ENCODE data around the gene C2orf81. TPM values are rescaled to one million over a fixed set of nuclear protein-coding genes. Genes with fewer than 3 reads are reported as not detected.

The C2orf81 gene
- total and polyA plus RNA-seq, 8 donors: 0.87 to 6.5 (median 2.0) TPM

DNA sequence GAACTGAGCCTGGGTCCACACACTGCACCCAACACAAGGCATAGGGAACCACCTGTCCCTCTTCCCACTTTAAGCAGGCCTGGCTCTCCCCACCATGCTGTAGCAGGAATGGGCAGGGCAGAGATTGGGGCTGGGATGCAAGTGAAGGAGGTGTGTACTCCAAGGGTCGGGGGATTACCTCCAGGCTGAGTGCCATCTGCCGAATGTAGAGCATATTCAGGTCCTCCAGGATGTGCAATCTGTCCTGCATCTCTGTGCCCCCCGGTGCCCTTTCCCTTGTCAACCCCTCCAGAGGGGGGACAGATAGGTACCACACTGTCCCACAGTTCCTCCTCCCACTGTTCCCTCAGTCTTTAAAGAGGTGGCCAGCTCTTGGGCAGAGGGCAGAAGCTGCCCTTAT lies 18.0 kb upstream of the C2orf81 start:
- WGBS, 2 donors: 22 to 23% methylated on average over 3 of the region's 3 CpGs
- intact Hi-C loops (cut with DNase I): no loop called here
- FAIRE-seq (no peak), ATAC-seq (no peak), DNase-seq (no peak)
- Histone ChIP-seq H3K36me3 (no peaks in the 10 kb centered on the region), H3K4me3 (peak overlapping the region; percentile 70 to 80 (median 74)), H3K27ac (peak overlapping the region in 2 of 4 donors; percentile 99), H3K9me3 (no peaks in the 10 kb centered on the region), H3K4me1 (peaks cover 0 to 22% (median 9%) of the 10 kb centered on the region in 3 donors), H3K27me3 (no peaks in the 10 kb centered on the region)
- TF ChIP-seq, protein P1, sequence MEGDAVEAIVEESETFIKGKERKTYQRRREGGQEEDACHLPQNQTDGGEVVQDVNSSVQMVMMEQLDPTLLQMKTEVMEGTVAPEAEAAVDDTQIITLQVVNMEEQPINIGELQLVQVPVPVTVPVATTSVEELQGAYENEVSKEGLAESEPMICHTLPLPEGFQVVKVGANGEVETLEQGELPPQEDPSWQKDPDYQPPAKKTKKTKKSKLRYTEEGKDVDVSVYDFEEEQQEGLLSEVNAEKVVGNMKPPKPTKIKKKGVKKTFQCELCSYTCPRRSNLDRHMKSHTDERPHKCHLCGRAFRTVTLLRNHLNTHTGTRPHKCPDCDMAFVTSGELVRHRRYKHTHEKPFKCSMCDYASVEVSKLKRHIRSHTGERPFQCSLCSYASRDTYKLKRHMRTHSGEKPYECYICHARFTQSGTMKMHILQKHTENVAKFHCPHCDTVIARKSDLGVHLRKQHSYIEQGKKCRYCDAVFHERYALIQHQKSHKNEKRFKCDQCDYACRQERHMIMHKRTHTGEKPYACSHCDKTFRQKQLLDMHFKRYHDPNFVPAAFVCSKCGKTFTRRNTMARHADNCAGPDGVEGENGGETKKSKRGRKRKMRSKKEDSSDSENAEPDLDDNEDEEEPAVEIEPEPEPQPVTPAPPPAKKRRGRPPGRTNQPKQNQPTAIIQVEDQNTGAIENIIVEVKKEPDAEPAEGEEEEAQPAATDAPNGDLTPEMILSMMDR (IDR thresholded peaks at IDR 0.05): no peak

DNA sequence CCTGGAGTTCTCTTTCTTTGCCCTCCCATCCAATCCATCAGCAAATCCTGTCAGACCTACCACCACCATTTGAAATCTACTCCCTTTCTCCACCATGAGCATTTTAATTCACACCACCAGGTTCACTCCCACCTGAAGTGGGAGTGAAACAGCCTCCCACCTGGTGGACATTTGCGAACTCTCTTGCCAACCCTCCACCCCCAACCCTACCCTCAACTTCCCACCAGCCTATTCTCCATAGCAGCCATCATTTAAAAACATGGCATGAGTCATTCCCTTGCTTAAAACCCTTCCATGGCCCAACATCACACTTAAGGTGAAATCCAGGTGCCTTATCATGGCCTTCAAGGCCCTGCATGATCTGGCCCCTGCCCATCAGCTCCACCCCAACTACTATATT lies 16.8 kb upstream of the C2orf81 start:
- intact Hi-C loops (cut with DNase I): no loop called here

GRCh38 chr2:74436848-74437695 lies 15.7 kb upstream of the C2orf81 start:
- Histone ChIP-seq H3K4me3 (no peak overlapping the region), H3K27me3 (no peaks in the 10 kb centered on the region), H3K36me3 (peaks cover 0 to 2% (median 0%) of the 10 kb centered on the region in 3 donors), H3K27ac (no peak overlapping the region), H3K4me1 (peaks cover 0 to 17% (median 9%) of the 10 kb centered on the region in 3 donors), H3K9me3 (no peaks in the 10 kb centered on the region)
- TF ChIP-seq, protein P1 (IDR thresholded peaks at IDR 0.05): no peak
- intact Hi-C loops (cut with DNase I): no loop called here
- FAIRE-seq (no peak), DNase-seq (no peak), ATAC-seq (no peak)
- 80 to 81% methylated on average over 6 of the region's 6 CpGs for WGBS, 2 donors

More for the DNA sequence above, 16.8 kb upstream of the C2orf81 start:
- ATAC-seq: no peak
- Histone ChIP-seq H3K36me3 (no peaks in the 10 kb centered on the region), H3K27ac (no peak overlapping the region), H3K9me3 (no peaks in the 10 kb centered on the region), H3K27me3 (no peaks in the 10 kb centered on the region), H3K4me1 (peaks cover 0 to 22% (median 9%) of the 10 kb centered on the region in 3 donors), H3K4me3 (no peak overlapping the region)
- FAIRE-seq: no peak
- 95 to 100% methylated on average over 1 of the region's 1 CpG for WGBS, 2 donors
- TF ChIP-seq, protein P1 (IDR thresholded peaks at IDR 0.05): no peak
- no peak for DNase-seq

DNA sequence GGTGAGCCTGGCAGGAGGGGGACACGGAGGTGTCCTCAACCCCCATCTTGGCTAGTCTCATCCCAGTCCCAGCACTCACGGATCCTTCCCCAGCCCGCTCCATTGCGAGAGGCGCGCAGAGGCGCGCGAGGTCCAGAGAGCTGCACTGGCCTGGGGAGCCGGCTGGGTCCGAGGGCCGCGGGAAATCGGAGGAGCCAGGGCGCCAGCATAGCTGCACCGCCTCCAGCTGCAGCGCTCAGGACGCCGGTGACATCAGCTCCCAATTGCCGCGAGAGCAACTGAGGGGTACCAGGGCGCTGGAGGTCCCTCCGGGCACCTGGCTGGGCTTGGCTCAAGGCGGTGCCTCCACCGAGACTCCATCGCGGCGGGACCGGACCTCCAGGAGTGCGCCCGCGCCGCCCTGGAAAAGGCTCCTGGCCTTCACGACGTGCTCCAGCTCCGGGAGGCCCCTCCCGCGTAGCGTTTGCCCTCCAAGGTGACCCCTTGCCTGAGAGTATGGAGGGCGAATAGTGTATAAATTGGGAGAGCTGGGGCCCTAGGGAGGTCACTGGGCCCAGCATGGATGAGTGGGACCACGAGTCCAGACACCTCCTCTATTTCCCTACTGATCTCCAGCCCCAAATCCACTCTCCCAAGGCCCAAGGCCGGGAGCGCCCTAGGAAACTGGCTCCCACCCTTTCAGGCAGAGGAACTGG lies 14.8 kb upstream of the C2orf81 start:
- TF ChIP-seq, protein P1 (IDR thresholded peaks at IDR 0.05): no peak
- no peak overlapping the region for H3K4me3 ChIP-seq
- no peaks in the 10 kb centered on the region for H3K27me3 ChIP-seq
- ATAC-seq: no peak
- intact Hi-C loops (cut with DNase I): no loop called here
- no peak for FAIRE-seq
- DNase-seq: no peak
- peaks cover 0 to 10% (median 3%) of the 10 kb centered on the region in 3 donors for H3K36me3 ChIP-seq
- peaks cover 0 to 17% (median 9%) of the 10 kb centered on the region in 3 donors for H3K4me1 ChIP-seq
- WGBS, 2 donors: 83 to 87% methylated on average over 43 of the region's 43 CpGs
- no peak overlapping the region for H3K27ac ChIP-seq
- no peaks in the 10 kb centered on the region for H3K9me3 ChIP-seq

Data from pancreas (tissue), 10 donors.